HepG2 (cell line): Measurements from ENCODE around the gene SPG7. TPM values are rescaled to one million over a fixed set of nuclear protein-coding genes. Genes with fewer than 3 reads are reported as not detected.
A peak's percentile ranks its signal among the peaks of the same experiment; 100 is the strongest.

Experiments used
- ARID5B ChIP-seq: IDR thresholded peaks from 2 replicates; pipeline ENCODE4 v1.4.0; 2020; ENCODE audit warnings: mild to moderate bottlenecking, missing genetic modification reagents
- DDIT3 ChIP-seq: sonication (generic); formaldehyde crosslinking; IDR thresholded peaks from 2 replicates; pipeline ENCODE4 v1.4.0; 2020; ENCODE audit warnings: mild to moderate bottlenecking, missing genetic modification reagents
- E2F5 ChIP-seq: sonication (generic); formaldehyde crosslinking; conservative IDR thresholded peaks from 2 replicates; pipeline ENCODE4 v1.4.0; 2020; ENCODE audit warnings: missing genetic modification reagents
- HNF1B ChIP-seq: sonication (generic); formaldehyde crosslinking; IDR thresholded peaks from 2 replicates; pipeline ENCODE4 v1.5.1; 2020; ENCODE audit warnings: mild to moderate bottlenecking, moderate library complexity, missing genetic modification reagents
- IRF9 ChIP-seq: sonication (generic); formaldehyde crosslinking; IDR thresholded peaks from 2 replicates; pipeline ENCODE4 v1.8.0; 2022; ENCODE audit warnings: missing genetic modification reagents, mild to moderate bottlenecking, borderline replicate concordance
- KDM3A ChIP-seq: IDR thresholded peaks from 2 replicates; pipeline ENCODE4 v1.6.1; 2018; ENCODE audit warnings: low read depth, missing compliant biosample characterization
- MXD4 ChIP-seq: IDR thresholded peaks from 2 replicates; pipeline ENCODE4 v1.6.1; 2016; ENCODE audit warnings: mild to moderate bottlenecking, missing biosample characterization, missing genetic modification reagents
- NBN ChIP-seq: fragments of 450-650 bp; conservative IDR thresholded peaks from 2 replicates; pipeline ENCODE4 v1.6.1; 2017
- PRPF4 ChIP-seq: fragments of 200-400 bp; formaldehyde crosslinking; IDR thresholded peaks from 2 replicates; pipeline ENCODE4 v1.6.1; 2016; ENCODE audit warnings: low read length, low read depth; ENCODE audit not compliant: poor library complexity, severe bottlenecking
- SATB2 ChIP-seq: sonication (generic); formaldehyde crosslinking; IDR thresholded peaks from 2 replicates; pipeline ENCODE4 v1.5.0; 2020; ENCODE audit warnings: missing genetic modification reagents
- TBX3 ChIP-seq: fragments of 450-650 bp; IDR thresholded peaks from 2 replicates; pipeline ENCODE4 v1.6.1; 2017; ENCODE audit warnings: antibody characterized with exemption, mild to moderate bottlenecking, inconsistent platforms, borderline replicate concordance
- ZC3H13 ChIP-seq: sonication (generic); formaldehyde crosslinking; IDR thresholded peaks from 2 replicates; pipeline ENCODE4 v1.8.1; 2023; ENCODE audit warnings: mild to moderate bottlenecking, missing genetic modification reagents, moderate library complexity
- ZMYM2 ChIP-seq: sonication (generic); formaldehyde crosslinking; IDR thresholded peaks from 2 replicates; pipeline ENCODE4 v1.8.0; 2022; ENCODE audit warnings: mild to moderate bottlenecking, missing genetic modification reagents
- ZNF468 ChIP-seq: sonication (generic); formaldehyde crosslinking; IDR thresholded peaks from 2 replicates; pipeline ENCODE4 v1.8.0; 2022; ENCODE audit warnings: mild to moderate bottlenecking, moderate library complexity, missing genetic modification reagents
- ZNF501 ChIP-seq: sonication (generic); formaldehyde crosslinking; IDR thresholded peaks from 2 replicates; pipeline ENCODE4 v1.5.1; 2020; ENCODE audit warnings: mild to moderate bottlenecking, moderate library complexity, missing genetic modification reagents
- ZNF619 ChIP-seq: sonication (generic); formaldehyde crosslinking; IDR thresholded peaks from 2 replicates; pipeline ENCODE4 v1.4.0; 2020; ENCODE audit warnings: mild to moderate bottlenecking, missing genetic modification reagents
- ZNF678 ChIP-seq: sonication (generic); formaldehyde crosslinking; IDR thresholded peaks from 2 replicates; pipeline ENCODE4 v1.4.0; 2020; ENCODE audit warnings: mild to moderate bottlenecking, missing genetic modification reagents
- ZNF770 ChIP-seq: sonication (generic); formaldehyde crosslinking; IDR thresholded peaks from 2 replicates; pipeline ENCODE4 v1.5.0; 2020; ENCODE audit warnings: mild to moderate bottlenecking, missing genetic modification reagents
- ZNF83 ChIP-seq: sonication (generic); formaldehyde crosslinking; IDR thresholded peaks from 2 replicates; pipeline ENCODE4 v1.4.0; 2020; ENCODE audit warnings: missing genetic modification reagents, mild to moderate bottlenecking, borderline replicate concordance
- polyA plus RNA-seq, 8 experiments: library from polyadenylated mRNA; depleted of rRNA in 3 of 8; stranded (reverse) in 7 of 8; unstranded in 1 of 8; fragments of >200 nt; fragmentation: Illumina TruSeq in 4 of 8; extraction: Trizol in 4 of 8; gene quantifications; 2 replicates each; pipeline versions ENCODE4 v1.2.1 to v1.2.3, GENCODE V29; 2011 to 2016; ENCODE audit warnings: low read depth in 4 of 8, missing spikeins in 1 of 8, mixed read lengths in 1 of 8; ENCODE audit not compliant: insufficient read depth in 1 of 8
- total RNA-seq, 5 experiments: library from RNA; depleted of rRNA; stranded (reverse); fragments of >200 nt; fragmentation: Illumina TruSeq; extraction: Trizol; gene quantifications; 2 replicates each; pipeline ENCODE4 v1.2.3, GENCODE V29; 2016; ENCODE audit warnings: low read depth in 1 of 5

SPG7 gene
- total and polyA plus RNA-seq, 2 of the 13 experiments (the other 11 are each of a cell fraction or from before 2014, with no cell fraction given) = 66.0 to 136 TPM

- TF ChIP-seq ZNF619 = no peak
- TF ChIP-seq PRPF4 = no peak
- TF ChIP-seq ZNF83 = peak; percentile 90
- peak; percentile 78; the same call in 1 of the 2 replicates for TF ChIP-seq SATB2 (CRISPR knock-in tag)
- TF ChIP-seq ZNF678 (CRISPR knock-in tag) = peak; percentile 93
- TF ChIP-seq DDIT3 (CRISPR knock-in tag) = 0 out of 2 replicates have a peak, but pooled peaks have one; percentile 26
- TF ChIP-seq TBX3 = peak; percentile 62; the same call in 1 of the 2 replicates
- peak; percentile 73 for TF ChIP-seq ZNF770 (CRISPR knock-in tag)
- TF ChIP-seq NBN = no peak
- TF ChIP-seq KDM3A (CRISPR knock-in tag) = peak; percentile 33
- peak; percentile 96 for TF ChIP-seq MXD4 (CRISPR knock-in tag)
- peak; percentile 99 for TF ChIP-seq ZNF501 (CRISPR knock-in tag)
- no peak; the same call in none of the 2 replicates for TF ChIP-seq E2F5
- peak; percentile 58 for TF ChIP-seq ARID5B
- TF ChIP-seq ZMYM2 (CRISPR knock-in tag) = no peak
- 0 out of 2 replicates have a peak, but pooled peaks have one; percentile 52 for TF ChIP-seq ZC3H13 (CRISPR knock-in tag)
- TF ChIP-seq HNF1B (CRISPR knock-in tag) = peak; percentile 89
- TF ChIP-seq IRF9 (CRISPR knock-in tag) = peak; percentile 81
- TF ChIP-seq ZNF468 (CRISPR knock-in tag) = peak; percentile 59; the same call in 1 of the 2 replicates
Observed at GRCh38 chr16:89560378-89561141, 52.4 kb downstream of the SPG7 start, which contains the start of gene RPL13 (continued).
